Hematopoietic multipotent progenitor cell (in vitro differentiated cells): Measurements from ENCODE around the gene ZNF346. TPM values are rescaled to one million over a fixed set of nuclear protein-coding genes. Genes with fewer than 3 reads are reported as not detected.
"Not testable (repeated sequence)": the region's sequence is repeated elsewhere in the genome, so short reads cannot be mapped to it uniquely, and the experiment has no call there.

Source experiments
- DNase-seq, 3 donors: peaks; one replicate each; pipeline ENCODE4 v3.0.0-alpha.2; 2011 to 2015; ENCODE audit warnings: low read depth in 2 of 3, low spot score in 2 of 3
- total RNA-seq: library from RNA; depleted of rRNA; stranded (reverse); fragments of >200 nt; gene quantifications from one replicate; pipeline ENCODE4 v1.2.3, GENCODE V29; 2012

Gene ZNF346
- 27.2 TPM for total RNA-seq

- DNase-seq: peak; percentile 92 to 97 (median 96)
Measured at GRCh38 chr5:177022386-177023302, at the start of gene ZNF346. TSS of gene ZNF346 (plus strand) at chr5:177022696. CDS start at chr5:177022739, 43 bp downstream.

- DNase-seq: no peak
Measured at GRCh38 chr5:176979669-176980068, 42.8 kb upstream of the ZNF346 start.

- DNase-seq: no peak
Measured at GRCh38 chr5:176980818-176981217, 41.7 kb upstream of the ZNF346 start.

GRCh38 chr5:176983112-176983511 is 39.4 kb upstream of the ZNF346 start:
- not testable (repeated sequence) for DNase-seq

- DNase-seq: not testable (repeated sequence)
Measured at GRCh38 chr5:176983593-176983992, 38.9 kb upstream of the ZNF346 start.

- not testable (repeated sequence) for DNase-seq
Measured at GRCh38 chr5:176984176-176984575, 38.3 kb upstream of the ZNF346 start.

- peak in 1 of 3 donors; percentile 18 for DNase-seq
Measured at GRCh38 chr5:176985516-176985915, 37.0 kb upstream of the ZNF346 start.

GRCh38 chr5:176986280-176986679 is 36.2 kb upstream of the ZNF346 start:
- DNase-seq: no peak

- DNase-seq: no peak
Measured at GRCh38 chr5:176987583-176987982, 34.9 kb upstream of the ZNF346 start.

- DNase-seq: not testable (repeated sequence)
Measured at GRCh38 chr5:176993081-176993480, 29.4 kb upstream of the ZNF346 start.

- peak in 2 of 3 donors; percentile 59 to 78 for DNase-seq
Measured at GRCh38 chr5:176994460-176995121, 27.9 kb upstream of the ZNF346 start.

- DNase-seq: no peak
Measured at GRCh38 chr5:176995122-176995490, 27.4 kb upstream of the ZNF346 start.

- no peak for DNase-seq
Measured at GRCh38 chr5:176995896-176996767, 26.4 kb upstream of the ZNF346 start.

GRCh38 chr5:176996780-176997179 is 25.7 kb upstream of the ZNF346 start:
- no peak for DNase-seq

- no peak for DNase-seq
Measured at GRCh38 chr5:176998828-176999227, 23.7 kb upstream of the ZNF346 start.

- DNase-seq: not testable (repeated sequence)
Measured at GRCh38 chr5:176999526-176999925, 23.0 kb upstream of the ZNF346 start.

- no peak for DNase-seq
Measured at GRCh38 chr5:177003649-177004048, 18.8 kb upstream of the ZNF346 start.

- DNase-seq: no peak
Measured at GRCh38 chr5:177004961-177005360, 17.5 kb upstream of the ZNF346 start.

GRCh38 chr5:177005619-177006264 is 16.8 kb upstream of the ZNF346 start:
- DNase-seq: peak; percentile 49 to 69 (median 64)

- peak; percentile 83 to 94 (median 92) for DNase-seq
Measured at GRCh38 chr5:177006265-177006972, 16.1 kb upstream of the ZNF346 start, which contains the start of gene UIMC1. TSS of gene UIMC1 (minus strand) at chr5:177006779. CDS start at chr5:176982615, 24,164 bp downstream.
